NT2/D1 (cell line): ENCODE results near the gene BTNL3.

Experiments used
- DNase-seq: peaks from one replicate; pipeline ENCODE4 v3.0.0-alpha.2; 2011; ENCODE audit warnings: low read depth, low spot score
- H3K27me3 ChIP-seq: 2 replicates; pipeline ENCODE4 v1.6.0; 2011; ENCODE audit warnings: mild to moderate bottlenecking; ENCODE audit not compliant: insufficient read length, insufficient read depth
- H3K36me3 ChIP-seq: 2 replicates; pipeline ENCODE4 v1.6.1; 2011; ENCODE audit warnings: mild to moderate bottlenecking, low read length, mixed read lengths; ENCODE audit not compliant: insufficient read depth, insufficient read length
- H3K4me1 ChIP-seq: 2 replicates; pipeline ENCODE4 v1.5.1; 2011; ENCODE audit not compliant: insufficient read depth, insufficient read length
- H3K4me3 ChIP-seq: 2 replicates; pipeline ENCODE4 v1.5.1; 2011; ENCODE audit warnings: low read depth; ENCODE audit not compliant: insufficient read length
- H3K9ac ChIP-seq: 2 replicates; pipeline ENCODE4 v1.6.0; 2011; ENCODE audit warnings: low read depth; ENCODE audit not compliant: insufficient read length
- H3K9me3 ChIP-seq: 2 replicates; pipeline ENCODE4 v1.5.1; 2011; ENCODE audit warnings: mild to moderate bottlenecking, low read length; ENCODE audit not compliant: insufficient read depth
- SUZ12 ChIP-seq: IDR thresholded peaks from 2 replicates; pipeline ENCODE4 v1.6.1; 2011; ENCODE audit not compliant: insufficient read length, insufficient read depth; ENCODE audit errors: extremely low read depth
- YY1 ChIP-seq: IDR thresholded peaks from 2 replicates; pipeline ENCODE4 v1.6.1; 2011; ENCODE audit not compliant: insufficient read length, insufficient read depth
- ZNF274 ChIP-seq: IDR thresholded peaks from 2 replicates; pipeline ENCODE4 v1.6.1; 2011; ENCODE audit warnings: mild to moderate bottlenecking, low read depth, low read length

BTNL3 gene

GRCh38 chr5:181037365-181037861 is 48.8 kb downstream of the BTNL3 start:
- DNase-seq: no peak
- no peak for TF ChIP-seq SUZ12
- TF ChIP-seq YY1: no peak
- TF ChIP-seq ZNF274: no peak
- H3K4me1 ChIP-seq: peaks cover 9% of the 10 kb centered on the region
- no peaks in the 10 kb centered on the region for H3K36me3 ChIP-seq
- 0 out of 2 replicates have a peak, but pooled peaks cover 6% of the 10 kb centered on the region for H3K9me3 ChIP-seq
- no peaks in the 10 kb centered on the region for H3K27me3 ChIP-seq
- H3K4me3 ChIP-seq: no peak overlapping the region
- no peak overlapping the region for H3K9ac ChIP-seq

DNA sequence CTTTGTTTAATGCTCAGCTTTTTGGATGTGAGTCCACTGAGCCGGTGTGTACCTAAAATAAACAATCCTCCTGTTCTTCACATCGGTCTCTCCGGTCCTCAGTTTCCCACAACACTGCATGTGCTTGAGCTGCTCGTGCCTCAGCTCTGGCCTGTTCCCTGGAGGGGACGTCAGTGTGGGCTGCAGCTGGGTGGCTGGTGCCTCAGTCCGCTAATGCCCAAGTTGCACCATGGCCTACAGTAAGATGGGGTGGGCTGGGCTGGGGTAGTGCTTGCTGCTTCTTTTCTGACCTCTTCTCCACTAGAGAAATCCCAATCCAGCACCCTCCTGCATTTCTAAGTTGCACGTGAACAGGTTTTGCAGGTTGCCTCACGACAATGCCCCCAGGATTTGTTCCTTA is 50.8 kb downstream of the BTNL3 start:
- Histone ChIP-seq H3K9ac (no peak overlapping the region), H3K4me3 (no peak overlapping the region), H3K27me3 (no peaks in the 10 kb centered on the region), H3K9me3 (no peaks in the 10 kb centered on the region), H3K4me1 (peaks cover 9% of the 10 kb centered on the region), H3K36me3 (no peaks in the 10 kb centered on the region)
- TF ChIP-seq ZNF274 (no peak), SUZ12 (no peak), YY1 (no peak)
- no peak for DNase-seq

- Histone ChIP-seq H3K36me3 (no peaks in the 10 kb centered on the region), H3K9me3 (no peaks in the 10 kb centered on the region), H3K4me3 (no peak within 1 kb of the TSS), H3K9ac (no peak within 1 kb of the TSS), H3K27me3 (no peaks in the 10 kb centered on the region), H3K4me1 (peaks cover 9% of the 10 kb centered on the region)
- DNase-seq: no peak
- TF ChIP-seq SUZ12: no peak
Measured at GRCh38 chr5:181039931-181040630, 51.4 kb downstream of the BTNL3 start, which contains the start of gene BTNL9. Gene BTNL9 (plus strand): TSS chr5:181040266. CDS start chr5:181045490, 5,224 bp downstream.

GRCh38 chr5:181040631-181040945 is 51.9 kb downstream of the BTNL3 start:
- TF ChIP-seq ZNF274 (no peak), SUZ12 (no peak), YY1 (no peak)
- DNase-seq: no peak
- no peaks in the 10 kb centered on the region for H3K36me3 ChIP-seq
- peaks cover 4% of the 10 kb centered on the region for H3K27me3 ChIP-seq
- no peak overlapping the region for H3K9ac ChIP-seq
- peaks cover 9% of the 10 kb centered on the region for H3K4me1 ChIP-seq
- H3K9me3 ChIP-seq: no peaks in the 10 kb centered on the region
- H3K4me3 ChIP-seq: no peak overlapping the region

GRCh38 chr5:181041043-181041442 is 52.4 kb downstream of the BTNL3 start:
- Histone ChIP-seq H3K9ac (no peak overlapping the region), H3K27me3 (peaks cover 6% of the 10 kb centered on the region), H3K4me3 (no peak overlapping the region), H3K36me3 (no peaks in the 10 kb centered on the region), H3K9me3 (no peaks in the 10 kb centered on the region), H3K4me1 (peaks cover 9% of the 10 kb centered on the region)
- DNase-seq: no peak
- no peak for TF ChIP-seq ZNF274
- TF ChIP-seq YY1: no peak
- no peak for TF ChIP-seq SUZ12

DNA sequence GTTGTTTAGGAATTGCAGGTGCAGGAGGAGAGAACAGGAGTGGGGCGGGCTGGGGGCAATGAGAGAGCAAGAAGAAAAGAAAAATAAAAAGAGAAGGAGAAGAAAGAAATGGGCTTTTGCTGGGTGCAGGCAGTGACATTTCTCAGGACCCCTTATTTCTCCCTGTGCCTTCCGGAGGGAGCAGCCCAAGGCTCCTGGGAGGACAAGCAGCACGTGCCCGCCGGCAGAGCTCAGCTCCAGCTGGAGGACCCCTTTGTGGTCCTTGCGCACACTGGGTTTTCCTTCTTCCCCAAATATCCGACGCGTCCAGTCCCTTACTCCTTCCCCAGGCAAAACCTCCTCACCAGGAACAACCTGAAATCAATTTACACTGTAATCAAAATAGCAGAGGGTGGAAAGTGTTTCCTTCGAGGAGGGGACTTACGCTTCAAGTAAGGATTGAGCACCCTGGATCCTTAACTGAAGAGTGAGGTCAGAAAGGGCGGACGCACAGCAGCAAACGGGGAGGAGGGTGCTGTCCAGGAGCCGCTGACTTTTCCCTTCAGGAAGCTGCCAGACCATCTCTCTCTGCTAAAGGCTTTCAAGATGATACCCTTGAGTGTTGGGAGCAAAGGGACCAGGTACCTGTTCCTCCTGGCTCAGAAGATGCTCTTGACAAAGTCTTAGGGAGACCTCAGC is 53.5 kb downstream of the BTNL3 start:
- Histone ChIP-seq H3K9ac (no peak overlapping the region), H3K36me3 (no peaks in the 10 kb centered on the region), H3K4me1 (no peaks in the 10 kb centered on the region), H3K27me3 (peaks cover 17% of the 10 kb centered on the region), H3K4me3 (no peak overlapping the region), H3K9me3 (no peaks in the 10 kb centered on the region)
- TF ChIP-seq YY1: no peak
- no peak for TF ChIP-seq ZNF274
- TF ChIP-seq SUZ12: no peak
- no peak for DNase-seq

DNA sequence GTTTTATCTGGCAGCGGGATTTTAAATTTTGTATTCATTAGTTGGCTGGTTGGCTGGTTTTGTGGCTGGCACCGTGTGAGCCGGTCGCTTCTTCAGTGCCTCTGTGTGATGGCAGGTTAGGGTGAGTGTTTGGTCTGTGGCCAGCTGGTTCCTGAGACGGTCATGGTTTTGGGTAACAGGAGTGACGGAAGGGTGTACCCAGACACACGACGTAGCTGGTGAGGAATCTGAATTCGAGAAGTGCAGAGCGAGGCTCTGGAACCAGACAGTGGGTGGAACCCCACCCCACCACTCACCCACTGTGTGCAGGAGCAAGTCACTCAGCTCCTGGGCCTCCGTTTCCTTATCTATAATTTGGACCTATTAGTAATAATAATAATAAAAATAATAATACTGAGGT is 54.1 kb downstream of the BTNL3 start:
- H3K27me3 ChIP-seq: peaks cover 23% of the 10 kb centered on the region
- no peak overlapping the region for H3K4me3 ChIP-seq
- DNase-seq: no peak
- no peak overlapping the region for H3K9ac ChIP-seq
- H3K36me3 ChIP-seq: no peaks in the 10 kb centered on the region
- TF ChIP-seq SUZ12 (no peak), ZNF274 (no peak), YY1 (no peak)
- no peaks in the 10 kb centered on the region for H3K4me1 ChIP-seq
- H3K9me3 ChIP-seq: no peaks in the 10 kb centered on the region
